Tibial nerve (tissue), 4 donors: ENCODE measurements around the gene GOLGA2. TPM values are rescaled to one million over a fixed set of nuclear protein-coding genes. Genes with fewer than 3 reads are reported as not detected.

Source experiments
- DNase-seq, 2 donors: peaks; one replicate each; pipeline ENCODE4 v3.0.0-alpha.2; 2019; ENCODE audit warnings: low spot score in 2 of 2
- H3K27ac ChIP-seq, 4 donors: fragments of 200-600 bp; sonication (generic) in 3 of 4; one replicate each; pipeline ENCODE4 v1.5.1; 2017 to 2019; ENCODE audit warnings: mild to moderate bottlenecking in 1 of 4
- H3K27me3 ChIP-seq, 2 donors: fragments of 200-600 bp; sonication (generic) in 1 of 2; one replicate each; pipeline versions ENCODE4 v1.5.1 to v1.6.0; 2017 to 2019
- H3K36me3 ChIP-seq, 3 donors: fragments of 200-600 bp; sonication (generic); one replicate each; pipeline ENCODE4 v1.5.1; 2018 to 2019
- H3K4me1 ChIP-seq, 4 donors: fragments of 200-600 bp; sonication (generic) in 3 of 4; one replicate each; pipeline ENCODE4 v1.5.1; 2017 to 2019
- H3K4me3 ChIP-seq, 4 donors: fragments of 200-600 bp; sonication (generic) in 3 of 4; one replicate each; pipeline ENCODE4 v1.5.1; 2017 to 2019; ENCODE audit warnings: mild to moderate bottlenecking in 1 of 4, moderate library complexity in 1 of 4
- H3K9me3 ChIP-seq, 4 donors: fragments of 200-600 bp; sonication (generic) in 3 of 4; one replicate each; pipeline ENCODE4 v1.5.1; 2017 to 2019
- EP300 ChIP-seq, 2 donors: sonication (generic); formaldehyde crosslinking; IDR thresholded peaks; one replicate each; pipeline ENCODE4 v1.6.1; 2017; ENCODE audit warnings: antibody characterized with exemption in 2 of 2, mild to moderate bottlenecking in 1 of 2
- POLR2A ChIP-seq, 2 donors: fragments of 450-650 bp; IDR thresholded peaks; one replicate each; pipeline ENCODE4 v1.6.1; 2017; ENCODE audit warnings: antibody characterized with exemption in 2 of 2, mild to moderate bottlenecking in 2 of 2, moderate library complexity in 2 of 2
- WGBS, 2 donors: methylation state at CpG; one replicate each; pipeline ENCODE4 v1.1.5; 2018; 5-methylcytosine and 5-hydroxymethylcytosine counted together
- total RNA-seq, 4 donors: library from RNA; depleted of rRNA; stranded (reverse); fragments of >200 nt; gene quantifications; one replicate each; pipeline ENCODE4 v1.1.0, GENCODE V29; 2016
- TF ChIP-seq, protein P1 (sequence below), 5 experiments: fragments of 200-600 bp in 3 of 5; fragments of 450-650 bp in 2 of 5; sonication (generic) in 3 of 5; IDR thresholded peaks; one replicate each; pipeline ENCODE4 v1.5.1; 2016 to 2019; ENCODE audit warnings: antibody characterized with exemption in 5 of 5, mild to moderate bottlenecking in 3 of 5, moderate library complexity in 2 of 5

Gene GOLGA2
- total RNA-seq, 4 donors from 2014 or later: 67.4 to 103 (median 91.9) TPM

DNA sequence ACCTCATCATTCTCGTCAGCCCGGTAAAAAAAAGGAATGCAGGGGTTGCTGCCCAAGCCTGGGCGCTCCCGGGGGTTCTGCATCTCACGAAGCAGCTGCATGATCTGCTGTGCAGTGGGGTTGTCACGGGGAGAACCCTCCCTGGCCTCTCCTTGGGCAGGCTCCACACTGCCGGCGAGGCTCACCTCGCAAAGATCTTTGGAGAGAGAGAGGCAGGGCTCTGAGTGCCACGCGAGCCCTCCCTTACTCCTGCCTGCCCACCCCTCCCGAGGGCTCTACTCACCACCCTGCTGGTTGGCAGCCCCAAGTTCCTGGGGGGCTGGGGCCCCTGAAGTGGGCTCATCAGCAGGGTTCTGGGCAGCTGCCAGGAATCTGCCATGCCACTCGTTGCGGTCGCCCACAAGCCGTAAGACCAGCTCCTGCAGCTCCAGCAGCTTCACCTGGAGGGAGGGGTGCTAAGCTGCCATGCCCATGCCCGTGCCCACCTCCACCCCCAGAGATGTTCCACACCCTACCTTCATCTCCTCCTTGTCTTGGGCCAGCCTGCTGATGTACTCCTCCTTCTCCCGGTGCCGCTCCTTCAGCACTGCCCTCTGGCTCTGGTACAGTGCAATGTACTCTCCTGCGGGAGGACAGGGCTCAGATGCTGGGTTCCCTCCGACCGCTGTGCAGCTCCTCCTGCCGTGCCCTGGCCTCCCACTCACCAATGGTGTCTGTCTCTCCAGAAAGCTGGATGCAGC lies 18.6 kb downstream of the GOLGA2 start:
- Histone ChIP-seq H3K36me3 (peaks cover 3 to 71% (median 38%) of the 10 kb centered on the region in 3 donors), H3K27me3 (no peaks in the 10 kb centered on the region), H3K27ac (no peak overlapping the region), H3K4me3 (no peak overlapping the region), H3K9me3 (no peaks in the 10 kb centered on the region), H3K4me1 (peaks cover 0 to 2% (median 0%) of the 10 kb centered on the region in 4 donors)
- 83 to 84% methylated on average over 15 to 19 of the region's 23 CpGs for WGBS, 2 donors
- TF ChIP-seq, protein P1, sequence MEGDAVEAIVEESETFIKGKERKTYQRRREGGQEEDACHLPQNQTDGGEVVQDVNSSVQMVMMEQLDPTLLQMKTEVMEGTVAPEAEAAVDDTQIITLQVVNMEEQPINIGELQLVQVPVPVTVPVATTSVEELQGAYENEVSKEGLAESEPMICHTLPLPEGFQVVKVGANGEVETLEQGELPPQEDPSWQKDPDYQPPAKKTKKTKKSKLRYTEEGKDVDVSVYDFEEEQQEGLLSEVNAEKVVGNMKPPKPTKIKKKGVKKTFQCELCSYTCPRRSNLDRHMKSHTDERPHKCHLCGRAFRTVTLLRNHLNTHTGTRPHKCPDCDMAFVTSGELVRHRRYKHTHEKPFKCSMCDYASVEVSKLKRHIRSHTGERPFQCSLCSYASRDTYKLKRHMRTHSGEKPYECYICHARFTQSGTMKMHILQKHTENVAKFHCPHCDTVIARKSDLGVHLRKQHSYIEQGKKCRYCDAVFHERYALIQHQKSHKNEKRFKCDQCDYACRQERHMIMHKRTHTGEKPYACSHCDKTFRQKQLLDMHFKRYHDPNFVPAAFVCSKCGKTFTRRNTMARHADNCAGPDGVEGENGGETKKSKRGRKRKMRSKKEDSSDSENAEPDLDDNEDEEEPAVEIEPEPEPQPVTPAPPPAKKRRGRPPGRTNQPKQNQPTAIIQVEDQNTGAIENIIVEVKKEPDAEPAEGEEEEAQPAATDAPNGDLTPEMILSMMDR (IDR thresholded peaks at IDR 0.05): no peak
- DNase-seq: no peak

DNA sequence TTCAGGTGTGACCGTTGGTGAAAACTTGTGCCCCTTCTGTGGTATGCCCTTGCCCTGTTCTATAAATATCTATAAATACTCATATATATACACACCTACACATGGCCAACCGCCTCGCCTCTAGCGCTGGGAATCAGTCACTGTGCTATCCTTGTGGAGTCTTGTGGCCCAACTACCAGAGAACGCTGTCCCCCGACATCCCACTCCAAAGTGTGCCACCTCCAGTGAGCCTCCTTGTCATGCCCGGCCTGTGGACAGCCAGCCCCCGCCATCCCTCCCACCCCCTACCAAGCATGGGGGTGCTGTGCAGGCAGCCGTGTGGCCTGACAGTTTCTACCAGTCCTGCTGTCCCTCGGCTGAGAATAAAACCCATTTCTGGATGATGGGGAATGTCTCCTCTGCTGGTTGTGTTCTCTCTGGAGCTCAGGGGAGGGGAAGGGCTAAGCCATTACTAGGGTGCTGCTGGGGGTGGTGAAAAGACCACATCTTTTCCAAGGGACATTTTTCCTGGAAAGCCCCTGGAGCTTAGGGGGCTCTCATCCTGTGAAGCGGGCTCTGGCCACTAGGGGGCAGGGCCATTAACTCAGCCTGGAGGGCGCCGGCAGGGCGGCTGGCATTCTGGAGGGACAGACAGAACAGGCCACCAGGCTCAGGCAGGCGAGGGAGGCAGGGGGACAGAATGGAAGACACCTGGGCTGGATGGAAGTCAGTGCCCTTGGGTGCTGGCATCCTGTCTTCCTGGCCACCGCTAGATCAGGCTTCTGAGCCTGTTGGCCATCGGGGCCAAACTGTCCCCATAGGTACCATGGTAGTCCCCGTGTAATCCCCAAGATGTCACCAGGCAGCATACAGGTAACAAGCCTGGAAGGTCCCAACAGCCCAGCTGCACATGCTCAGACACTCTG lies 20.7 kb downstream of the GOLGA2 start:
- Histone ChIP-seq H3K27me3 (no peaks in the 10 kb centered on the region), H3K27ac (no peak overlapping the region), H3K9me3 (no peaks in the 10 kb centered on the region), H3K4me1 (peaks cover 0 to 22% (median 11%) of the 10 kb centered on the region in 4 donors), H3K36me3 (peaks cover 0 to 50% (median 20%) of the 10 kb centered on the region in 3 donors), H3K4me3 (no peak overlapping the region)
- DNase-seq: peak in 1 of 2 donors; percentile 66
- TF ChIP-seq POLR2A (IDR thresholded peaks at IDR 0.05): no peak
- TF ChIP-seq EP300 (IDR thresholded peaks at IDR 0.05): no peak
- TF ChIP-seq, protein P1 (IDR thresholded peaks at IDR 0.05): peak; percentile 75 to 82 (median 81)
- 50 to 59% methylated on average over 15 to 16 of the region's 18 CpGs for WGBS, 2 donors

DNA sequence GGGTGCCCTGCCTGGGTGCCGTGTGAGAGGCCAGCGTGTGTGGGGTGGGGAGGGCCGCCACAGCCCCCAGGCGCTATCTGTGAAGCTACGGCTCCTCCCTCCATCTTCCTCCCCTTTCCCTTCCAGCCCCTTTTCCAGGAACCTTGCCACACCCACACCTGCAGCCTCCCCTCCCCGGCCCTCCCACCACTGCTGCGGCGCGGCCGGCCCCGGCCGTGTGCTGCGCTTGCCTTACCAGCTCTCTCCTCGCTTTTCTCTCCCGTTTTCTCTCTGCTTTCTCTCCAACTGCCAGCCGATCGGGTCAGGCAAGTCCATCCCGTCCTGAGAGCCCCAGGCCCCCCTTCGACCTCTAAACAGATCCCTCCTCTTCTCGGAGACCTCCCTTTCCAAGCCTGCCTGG lies 21.4 kb downstream of the GOLGA2 start:
- Histone ChIP-seq H3K9me3 (no peaks in the 10 kb centered on the region), H3K4me3 (no peak overlapping the region), H3K27me3 (no peaks in the 10 kb centered on the region), H3K27ac (no peak overlapping the region), H3K36me3 (peaks cover 0 to 42% (median 13%) of the 10 kb centered on the region in 3 donors), H3K4me1 (peaks cover 0 to 23% (median 11%) of the 10 kb centered on the region in 4 donors)
- 79 to 85% methylated on average over 20 of the region's 20 CpGs for WGBS, 2 donors
- no peak for DNase-seq
- TF ChIP-seq EP300 (IDR thresholded peaks at IDR 0.05) (no peak), POLR2A (IDR thresholded peaks at IDR 0.05) (no peak)
- TF ChIP-seq, protein P1 (IDR thresholded peaks at IDR 0.05): no peak

DNA sequence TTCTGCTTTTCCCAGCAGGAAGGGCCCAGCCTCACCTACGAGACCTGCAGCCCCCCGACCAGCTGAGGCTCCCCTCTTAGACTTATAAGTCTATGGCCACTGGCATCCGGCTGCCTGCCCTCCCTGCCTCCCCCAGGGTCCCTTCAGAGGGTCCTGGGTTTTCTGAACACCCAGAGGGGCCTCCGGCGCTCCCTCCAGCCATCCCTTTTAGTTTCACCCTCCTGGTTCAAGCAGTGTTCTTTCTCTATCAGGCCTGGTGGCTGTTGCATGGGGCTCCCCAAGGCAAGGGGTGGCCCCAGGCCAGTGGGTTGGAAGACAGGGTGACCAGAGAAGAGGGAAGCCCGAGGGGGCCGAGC lies 21.8 kb downstream of the GOLGA2 start:
- no peak for DNase-seq
- Histone ChIP-seq H3K27me3 (no peaks in the 10 kb centered on the region), H3K27ac (no peak overlapping the region), H3K36me3 (peaks cover 0 to 38% (median 9%) of the 10 kb centered on the region in 3 donors), H3K4me3 (no peak overlapping the region), H3K4me1 (peaks cover 0 to 23% (median 11%) of the 10 kb centered on the region in 4 donors), H3K9me3 (no peaks in the 10 kb centered on the region)
- TF ChIP-seq, protein P1 (IDR thresholded peaks at IDR 0.05): no peak
- TF ChIP-seq EP300 (IDR thresholded peaks at IDR 0.05) (no peak), POLR2A (IDR thresholded peaks at IDR 0.05) (no peak)
- WGBS, 2 donors: 87 to 89% methylated on average over 7 of the region's 7 CpGs
